Activated T-helper 17 cell treated with anti-CD3 and anti-CD28 coated beads, Interleukin-2, amount 50 U/mL, for 72 hours (primary cell): ENCODE data around the gene IDH3B. TPM values are rescaled to one million over a fixed set of nuclear protein-coding genes. Genes with fewer than 3 reads are reported as not detected.

ENCODE experiments used
- ATAC-seq: fragments of 150-1000 bp; cut with Tn5 transposase; replicated peaks from 2 replicates; pipeline ENCODE4 v1.10.0; 2021; ENCODE audit warnings: mild to moderate bottlenecking, moderate library complexity
- H3K27ac Mint-ChIP-seq: one replicate; pipeline ENCODE4 v1.8.0; 2022; ENCODE audit warnings: mixed read lengths
- H3K27me3 Mint-ChIP-seq: one replicate; pipeline ENCODE4 v1.8.0; 2022; ENCODE audit warnings: mixed read lengths
- H3K36me3 Mint-ChIP-seq: one replicate; pipeline ENCODE4 v1.8.0; 2022; ENCODE audit warnings: low read depth, mild to moderate bottlenecking, mixed read lengths
- H3K4me1 Mint-ChIP-seq: one replicate; pipeline ENCODE4 v1.8.0; 2022; ENCODE audit warnings: mixed read lengths
- H3K4me3 Mint-ChIP-seq: one replicate; pipeline ENCODE4 v1.8.0; 2022; ENCODE audit warnings: mild to moderate bottlenecking, mixed read lengths
- H3K9me3 Mint-ChIP-seq: one replicate; pipeline ENCODE4 v1.8.0; 2022; ENCODE audit warnings: mixed read lengths
- total RNA-seq, 2 donors: library from RNA; stranded (reverse); gene quantifications; one replicate each; pipeline ENCODE4 v1.2.3, GENCODE V29; 2022

IDH3B gene
- 100 to 1,000 TPM in 1 of 2 donors, 10 to 100 TPM in 1; 85.7 to 123 TPM for total RNA-seq

GRCh38 chr20:2663887-2664719, at the start of gene IDH3B:
Gene IDH3B, minus strand, starts transcription at chr20:2664216. Its CDS starts 28 bp downstream, at chr20:2664188.
- peak; percentile 99 for ATAC-seq
- H3K9me3 Mint-ChIP-seq, result no peaks in the 10 kb centered on the region
- H3K27ac Mint-ChIP-seq, result peak within 1 kb of the TSS; percentile 93
- peak within 1 kb of the TSS; percentile 83 for H3K4me3 Mint-ChIP-seq
- peaks cover 45% of the 10 kb centered on the region for H3K36me3 Mint-ChIP-seq
- no peaks in the 10 kb centered on the region for H3K27me3 Mint-ChIP-seq
- peaks cover 18% of the 10 kb centered on the region for H3K4me1 Mint-ChIP-seq

- H3K27ac Mint-ChIP-seq, result no peak overlapping the region
- H3K4me3 Mint-ChIP-seq, result no peak overlapping the region
- no peaks in the 10 kb centered on the region for H3K9me3 Mint-ChIP-seq
- H3K27me3 Mint-ChIP-seq, result no peaks in the 10 kb centered on the region
- H3K4me1 Mint-ChIP-seq, result no peaks in the 10 kb centered on the region
- ATAC-seq, result peak; percentile 56
- no peaks in the 10 kb centered on the region for H3K36me3 Mint-ChIP-seq
Measured at GRCh38 chr20:2713285-2713684, 49.3 kb upstream of the IDH3B start.

GRCh38 chr20:2709205-2709981, 45.4 kb upstream of the IDH3B start:
- Mint-ChIP-seq H3K4me1 (peaks cover 4% of the 10 kb centered on the region), H3K27ac (no peak overlapping the region), H3K27me3 (peaks cover 5% of the 10 kb centered on the region), H3K36me3 (no peaks in the 10 kb centered on the region), H3K9me3 (no peaks in the 10 kb centered on the region), H3K4me3 (no peak overlapping the region)
- ATAC-seq, result no peak

GRCh38 chr20:2708665-2709064, 44.6 kb upstream of the IDH3B start:
- peaks cover 4% of the 10 kb centered on the region for H3K4me1 Mint-ChIP-seq
- ATAC-seq, result no peak

GRCh38 chr20:2708073-2708415, 44.0 kb upstream of the IDH3B start:
- Mint-ChIP-seq H3K27me3 (peaks cover 5% of the 10 kb centered on the region), H3K4me1 (peaks cover 4% of the 10 kb centered on the region), H3K27ac (no peak overlapping the region), H3K4me3 (no peak overlapping the region), H3K9me3 (no peaks in the 10 kb centered on the region), H3K36me3 (no peaks in the 10 kb centered on the region)
- ATAC-seq, result no peak

More at GRCh38 chr20:2708665-2709064, 44.6 kb upstream of the IDH3B start:
- Mint-ChIP-seq H3K9me3 (no peaks in the 10 kb centered on the region), H3K27ac (no peak overlapping the region), H3K27me3 (peaks cover 5% of the 10 kb centered on the region), H3K36me3 (no peaks in the 10 kb centered on the region), H3K4me3 (no peak overlapping the region)

GRCh38 chr20:2707353-2708072, 43.5 kb upstream of the IDH3B start:
- peaks cover 4% of the 10 kb centered on the region for H3K4me1 Mint-ChIP-seq
- no peak overlapping the region for H3K4me3 Mint-ChIP-seq
- H3K9me3 Mint-ChIP-seq, result no peaks in the 10 kb centered on the region
- ATAC-seq, result no peak
- H3K27ac Mint-ChIP-seq, result peak overlapping the region; percentile 37
- peaks cover 5% of the 10 kb centered on the region for H3K27me3 Mint-ChIP-seq
- no peaks in the 10 kb centered on the region for H3K36me3 Mint-ChIP-seq

GRCh38 chr20:2706688-2707352, 42.8 kb upstream of the IDH3B start:
- Mint-ChIP-seq H3K27ac (peak overlapping the region; percentile 37), H3K4me1 (peaks cover 4% of the 10 kb centered on the region), H3K36me3 (no peaks in the 10 kb centered on the region), H3K27me3 (peaks cover 5% of the 10 kb centered on the region), H3K9me3 (no peaks in the 10 kb centered on the region), H3K4me3 (no peak overlapping the region)
- ATAC-seq, result peak; percentile 58

- Mint-ChIP-seq H3K27ac (no peak overlapping the region), H3K27me3 (peaks cover 5% of the 10 kb centered on the region), H3K36me3 (no peaks in the 10 kb centered on the region), H3K4me1 (peaks cover 4% of the 10 kb centered on the region), H3K4me3 (no peak overlapping the region), H3K9me3 (no peaks in the 10 kb centered on the region)
- no peak for ATAC-seq
Measured at GRCh38 chr20:2705931-2706645, 42.1 kb upstream of the IDH3B start.

GRCh38 chr20:2703716-2704475, 39.9 kb upstream of the IDH3B start:
- Mint-ChIP-seq H3K27me3 (peaks cover 12% of the 10 kb centered on the region), H3K4me3 (no peak overlapping the region)

GRCh38 chr20:2701671-2702081, 37.7 kb upstream of the IDH3B start:
- peaks cover 15% of the 10 kb centered on the region for H3K27me3 Mint-ChIP-seq
- no peaks in the 10 kb centered on the region for H3K4me1 Mint-ChIP-seq
- H3K36me3 Mint-ChIP-seq, result no peaks in the 10 kb centered on the region
- H3K27ac Mint-ChIP-seq, result no peak overlapping the region
- no peaks in the 10 kb centered on the region for H3K9me3 Mint-ChIP-seq
- ATAC-seq, result no peak
- no peak overlapping the region for H3K4me3 Mint-ChIP-seq

More at GRCh38 chr20:2703716-2704475, 39.9 kb upstream of the IDH3B start:
- Mint-ChIP-seq H3K36me3 (no peaks in the 10 kb centered on the region), H3K9me3 (no peaks in the 10 kb centered on the region), H3K27ac (no peak overlapping the region), H3K4me1 (peaks cover 4% of the 10 kb centered on the region)
- no peak for ATAC-seq

- no peaks in the 10 kb centered on the region for H3K36me3 Mint-ChIP-seq
- no peaks in the 10 kb centered on the region for H3K4me1 Mint-ChIP-seq
- no peak for ATAC-seq
- no peaks in the 10 kb centered on the region for H3K9me3 Mint-ChIP-seq
- H3K27me3 Mint-ChIP-seq, result peaks cover 16% of the 10 kb centered on the region
- no peak overlapping the region for H3K27ac Mint-ChIP-seq
- H3K4me3 Mint-ChIP-seq, result no peak overlapping the region
Measured at GRCh38 chr20:2700913-2701620, 37.1 kb upstream of the IDH3B start.

GRCh38 chr20:2699775-2700413, 35.9 kb upstream of the IDH3B start:
- H3K4me3 Mint-ChIP-seq, result no peak overlapping the region
- H3K4me1 Mint-ChIP-seq, result no peaks in the 10 kb centered on the region
- ATAC-seq, result no peak
- H3K27ac Mint-ChIP-seq, result no peak overlapping the region
- peaks cover 27% of the 10 kb centered on the region for H3K27me3 Mint-ChIP-seq
- H3K36me3 Mint-ChIP-seq, result no peaks in the 10 kb centered on the region
- H3K9me3 Mint-ChIP-seq, result no peaks in the 10 kb centered on the region
